PC-9 (cell line): ENCODE results near the gene GPR160. TPM values are rescaled to one million over a fixed set of nuclear protein-coding genes. Genes with fewer than 3 reads are reported as not detected.

ENCODE experiments used
- BruUV-seq: library from RNA; stranded (reverse); fragments of 400-500 nt; replicated peaks from 2 replicates; lab custom pipeline; 2021; lab: Mats Ljungman, UMichigan
- CTCF ChIA-PET: fragments of 300-600 bp; sonication (Branson Sonifier 250); formaldehyde crosslinking; loops from one replicate; lab custom pipeline; 2022; ENCODE audit warnings: antibody characterized with exemption; lab: Charles Lee
- POLR2A ChIA-PET: fragments of 300-600 bp; sonication (Branson Sonifier 250); formaldehyde crosslinking; loops from one replicate; lab custom pipeline; 2022; ENCODE audit warnings: antibody characterized with exemption; ENCODE audit not compliant: unreplicated experiment; lab: Charles Lee
- DNase-seq, 2 experiments: peaks; one replicate each; pipeline versions ENCODE4 v3.0.0 to v3.0.0-alpha.2; 2015 to 2022; ENCODE audit warnings: mixed read lengths in 1 of 2
- H2AFZ ChIP-seq: fragments of 200-600 bp; sonication (generic); 2 replicates; pipeline ENCODE4 v1.8.1; 2017; ENCODE audit warnings: antibody characterized with exemption
- H3F3A ChIP-seq: fragments of 200-600 bp; sonication (generic); 2 replicates; pipeline ENCODE4 v1.8.1; 2017; ENCODE audit warnings: antibody characterized with exemption, mild to moderate bottlenecking, low read depth; ENCODE audit not compliant: insufficient read depth
- H3K27ac ChIP-seq: fragments of 200-600 bp; sonication (generic); 2 replicates; pipeline ENCODE4 v1.6.1; 2016; ENCODE audit warnings: mixed run types
- H3K27me3 ChIP-seq: fragments of 200-600 bp; sonication (generic); 2 replicates; pipeline ENCODE4 v1.6.1; 2016; ENCODE audit warnings: low read depth, mixed run types; ENCODE audit not compliant: insufficient read depth
- H3K36me3 ChIP-seq: fragments of 200-600 bp; sonication (generic); 2 replicates; pipeline ENCODE4 v1.6.1; 2016; ENCODE audit warnings: low read depth, mixed run types
- H3K4me1 ChIP-seq: fragments of 200-600 bp; sonication (generic); replicated peaks from 2 replicates; pipeline ENCODE4 v1.6.1; 2016; ENCODE audit warnings: mixed run types; ENCODE audit not compliant: insufficient read depth
- H3K4me2 ChIP-seq: fragments of 200-600 bp; sonication (generic); 2 replicates; pipeline ENCODE4 v1.6.1; 2017; ENCODE audit warnings: mixed run types
- H3K4me3 ChIP-seq: fragments of 200-600 bp; sonication (generic); 2 replicates; pipeline ENCODE4 v1.6.1; 2016; ENCODE audit warnings: mixed run types
- H3K79me2 ChIP-seq: fragments of 200-600 bp; sonication (generic); 2 replicates; pipeline ENCODE4 v1.6.1; 2017; ENCODE audit warnings: low read depth, mixed run types
- H3K9me2 ChIP-seq: fragments of 200-600 bp; sonication (generic); 2 replicates; pipeline ENCODE4 v1.8.1; 2017; ENCODE audit warnings: mild to moderate bottlenecking; ENCODE audit not compliant: insufficient read depth
- H3K9me3 ChIP-seq: fragments of 200-600 bp; sonication (generic); 2 replicates; pipeline ENCODE4 v1.8.1; 2016; ENCODE audit warnings: low read depth; ENCODE audit not compliant: insufficient read depth
- H4K20me1 ChIP-seq: fragments of 200-600 bp; sonication (generic); 2 replicates; pipeline ENCODE4 v1.8.1; 2017; ENCODE audit not compliant: insufficient read depth
- EZH2 ChIP-seq: fragments of 200-600 bp; sonication (generic); IDR thresholded peaks from 2 replicates; pipeline ENCODE4 v1.8.0; 2017; ENCODE audit warnings: antibody characterized with exemption, low read depth
- intact Hi-C: fragments of 100-400 bp; cut with micrococcal nuclease; formaldehyde crosslinking; loops from one replicate; pipeline ENCODE4 v1.10.0; 2022; ENCODE audit not compliant: unreplicated experiment
- total RNA-seq: library from RNA; stranded (reverse); gene quantifications from 2 replicates; pipeline ENCODE4 v1.2.3, GENCODE V29; 2021
- TF ChIP-seq, protein P1 (sequence below): fragments of 200-600 bp; sonication (generic); conservative IDR thresholded peaks from 2 replicates; pipeline ENCODE4 v1.6.1; 2017; ENCODE audit warnings: mixed run types, antibody characterized with exemption, mild to moderate bottlenecking, moderate library complexity

GPR160 gene
- total RNA-seq, 1 experiment from 2014 or later: 12.6 TPM

GRCh38 chr3:170117134-170117533, 79.3 kb downstream of the GPR160 start:
- ChIA-PET POLR2A (interaction anchor here (0.7 kb wide), 1 partner anchor 203 kb away, joined by 16 read pairs; no protein-coding TSS in a partner anchor), CTCF (no interaction called here)
- DNase-seq: no peak
- no peak overlapping the region for H3K27ac ChIP-seq
- intact Hi-C loops: no loop called here
- no TSS peak for BruUV-seq
- H2AFZ ChIP-seq: no peak overlapping the region
- no peaks in the 10 kb centered on the region for H3K27me3 ChIP-seq
- no peak for TF ChIP-seq EZH2
- TF ChIP-seq, protein P1, sequence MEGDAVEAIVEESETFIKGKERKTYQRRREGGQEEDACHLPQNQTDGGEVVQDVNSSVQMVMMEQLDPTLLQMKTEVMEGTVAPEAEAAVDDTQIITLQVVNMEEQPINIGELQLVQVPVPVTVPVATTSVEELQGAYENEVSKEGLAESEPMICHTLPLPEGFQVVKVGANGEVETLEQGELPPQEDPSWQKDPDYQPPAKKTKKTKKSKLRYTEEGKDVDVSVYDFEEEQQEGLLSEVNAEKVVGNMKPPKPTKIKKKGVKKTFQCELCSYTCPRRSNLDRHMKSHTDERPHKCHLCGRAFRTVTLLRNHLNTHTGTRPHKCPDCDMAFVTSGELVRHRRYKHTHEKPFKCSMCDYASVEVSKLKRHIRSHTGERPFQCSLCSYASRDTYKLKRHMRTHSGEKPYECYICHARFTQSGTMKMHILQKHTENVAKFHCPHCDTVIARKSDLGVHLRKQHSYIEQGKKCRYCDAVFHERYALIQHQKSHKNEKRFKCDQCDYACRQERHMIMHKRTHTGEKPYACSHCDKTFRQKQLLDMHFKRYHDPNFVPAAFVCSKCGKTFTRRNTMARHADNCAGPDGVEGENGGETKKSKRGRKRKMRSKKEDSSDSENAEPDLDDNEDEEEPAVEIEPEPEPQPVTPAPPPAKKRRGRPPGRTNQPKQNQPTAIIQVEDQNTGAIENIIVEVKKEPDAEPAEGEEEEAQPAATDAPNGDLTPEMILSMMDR: peak; percentile 51
- H3K79me2 ChIP-seq: no peaks in the 10 kb centered on the region
- H3K9me3 ChIP-seq: no peaks in the 10 kb centered on the region
- peaks cover 48% of the 10 kb centered on the region for H3K36me3 ChIP-seq
- H3K4me1 ChIP-seq: no peaks in the 10 kb centered on the region
- no peak overlapping the region for H3K4me2 ChIP-seq
- peaks cover 8% of the 10 kb centered on the region; the same call in 1 of the 2 replicates for H3F3A ChIP-seq
- H4K20me1 ChIP-seq: peaks cover 8% of the 10 kb centered on the region; the same call in 1 of the 2 replicates
- no peaks in the 10 kb centered on the region for H3K9me2 ChIP-seq
- no peak overlapping the region for H3K4me3 ChIP-seq

DNA sequence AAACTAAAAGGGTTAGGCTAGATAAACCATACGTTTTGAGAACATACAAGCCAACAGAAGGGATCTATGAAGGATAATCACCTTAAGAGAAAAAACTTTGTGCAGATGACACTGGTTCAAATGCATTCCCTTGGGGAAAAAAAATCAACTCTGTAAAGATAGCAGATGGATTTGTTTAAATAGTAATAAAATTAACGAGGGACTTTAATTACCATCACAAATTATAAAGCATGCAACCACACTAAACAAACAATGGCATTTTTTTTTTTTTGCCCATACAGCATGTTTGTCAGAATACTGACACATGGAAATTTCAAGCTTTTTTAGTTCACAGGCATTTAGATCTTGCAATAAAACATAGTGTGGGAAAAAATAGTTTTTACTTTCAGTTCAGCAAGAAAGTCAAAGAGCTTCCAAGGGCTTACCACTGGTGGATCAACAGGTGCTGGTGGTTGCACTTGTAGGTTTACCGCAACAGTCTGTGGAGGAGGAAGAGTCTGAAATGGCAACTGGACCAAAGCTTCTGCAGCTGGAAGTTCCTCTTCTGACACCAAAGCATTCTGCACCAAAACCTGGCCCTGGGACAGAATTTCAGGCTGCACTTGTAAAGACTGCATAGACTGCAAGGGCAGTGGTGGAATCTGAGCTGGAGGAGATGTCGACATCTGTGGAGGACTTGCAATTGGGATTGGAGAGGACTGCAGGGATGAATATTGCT, 90.6 kb downstream of the GPR160 start:
- no peak for DNase-seq

DNA sequence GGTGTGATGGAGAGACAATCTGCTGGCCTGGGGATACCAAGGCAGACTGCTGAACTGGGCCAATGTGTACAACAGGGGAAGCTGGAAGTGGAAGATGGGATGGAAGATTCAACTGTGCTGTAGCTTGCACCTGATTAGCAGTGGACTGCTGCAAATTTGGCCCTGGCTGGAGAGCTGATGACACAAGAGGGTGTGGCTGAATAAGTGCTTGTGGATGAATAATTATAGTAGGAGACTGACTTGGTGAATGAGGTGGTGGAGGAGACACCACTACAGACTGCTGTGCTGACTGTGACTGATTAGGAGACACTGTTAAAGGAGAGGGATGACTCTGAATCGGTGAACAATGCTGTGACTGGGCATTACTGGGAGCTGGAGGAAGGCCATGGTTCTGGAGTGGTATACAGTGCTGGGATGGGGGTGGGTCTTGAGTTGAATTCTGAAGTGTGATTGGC, 91.2 kb downstream of the GPR160 start:
- no peaks in the 10 kb centered on the region for H4K20me1 ChIP-seq
- H3K27me3 ChIP-seq: no peaks in the 10 kb centered on the region
- no peaks in the 10 kb centered on the region for H3K9me2 ChIP-seq
- peaks cover 3% of the 10 kb centered on the region; the same call in 1 of the 2 replicates for H3K79me2 ChIP-seq
- BruUV-seq: no TSS peak
- peaks cover 30% of the 10 kb centered on the region for H3K36me3 ChIP-seq
- H3K4me2 ChIP-seq: no peak overlapping the region
- H3F3A ChIP-seq: peaks cover 35% of the 10 kb centered on the region
- POLR2A ChIA-PET: interaction anchor here (0.5 to 0.6 kb wide), 2 partner anchors 81 to 289 kb away, joined by 3 to 5 read pairs; no protein-coding TSS in a partner anchor
- no peak overlapping the region for H2AFZ ChIP-seq
- DNase-seq: no peak
- H3K4me1 ChIP-seq: no peaks in the 10 kb centered on the region
- peak overlapping the region; percentile 22; the same call in 1 of the 2 replicates for H3K27ac ChIP-seq
- TF ChIP-seq EZH2: no peak
- TF ChIP-seq, protein P1: no peak
- H3K4me3 ChIP-seq: no peak overlapping the region
- CTCF ChIA-PET: no interaction called here
- H3K9me3 ChIP-seq: no peaks in the 10 kb centered on the region
- intact Hi-C loops: no loop called here

More for the DNA sequence above, 90.6 kb downstream of the GPR160 start:
- no peaks in the 10 kb centered on the region for H3K4me1 ChIP-seq
- ChIA-PET CTCF (no interaction called here), POLR2A (interaction anchor here (0.5 to 0.6 kb wide), 2 partner anchors 80 to 289 kb away, joined by 3 to 5 read pairs; no protein-coding TSS in a partner anchor)
- no peaks in the 10 kb centered on the region for H3K9me3 ChIP-seq
- no peaks in the 10 kb centered on the region for H4K20me1 ChIP-seq
- intact Hi-C loops: no loop called here
- no peak for TF ChIP-seq EZH2
- TF ChIP-seq, protein P1: no peak
- H3K4me2 ChIP-seq: no peak overlapping the region
- H2AFZ ChIP-seq: no peak overlapping the region
- no peak overlapping the region for H3K27ac ChIP-seq
- H3K79me2 ChIP-seq: peaks cover 3% of the 10 kb centered on the region; the same call in 1 of the 2 replicates
- no peaks in the 10 kb centered on the region for H3K27me3 ChIP-seq
- BruUV-seq: no TSS peak
- H3K9me2 ChIP-seq: no peaks in the 10 kb centered on the region
- H3K36me3 ChIP-seq: peaks cover 30% of the 10 kb centered on the region
- H3K4me3 ChIP-seq: no peak overlapping the region
- peaks cover 35% of the 10 kb centered on the region for H3F3A ChIP-seq
